Stimulated activated naive CD8-positive, alpha-beta T cell treated with anti-CD3 and anti-CD28 coated beads, Interleukin-15, amount 100 ng/mL, for 72 hours (primary cell): ENCODE data around the gene CEMIP.
A peak's percentile ranks its signal among the peaks of the same experiment; 100 is the strongest.

Experiments used
- ATAC-seq: fragments of 150-1000 bp; cut with Tn5 transposase; 2 replicates; pipeline ENCODE4 v1.10.0; 2021; ENCODE audit warnings: mild to moderate bottlenecking, moderate library complexity
- DNase-seq, 2 donors: peaks; one replicate each; pipeline ENCODE4 v3.0.0; 2021 to 2022
- H3K27ac Mint-ChIP-seq, 2 donors: one replicate each; pipeline ENCODE4 v1.8.0; 2022; ENCODE audit warnings: mild to moderate bottlenecking in 2 of 2, mixed read lengths in 2 of 2, moderate library complexity in 2 of 2
- H3K27me3 Mint-ChIP-seq: one replicate; pipeline ENCODE4 v1.8.0; 2022; ENCODE audit warnings: mixed read lengths
- H3K4me1 Mint-ChIP-seq: one replicate; pipeline ENCODE4 v1.8.0; 2022; ENCODE audit warnings: mild to moderate bottlenecking, mixed read lengths
- H3K4me3 Mint-ChIP-seq, 2 donors: one replicate each; pipeline ENCODE4 v1.8.0; 2022; ENCODE audit warnings: mild to moderate bottlenecking in 2 of 2, mixed read lengths in 2 of 2, moderate library complexity in 1 of 2
- H3K9me3 Mint-ChIP-seq, 2 donors: one replicate each; pipeline ENCODE4 v1.8.0; 2022; ENCODE audit warnings: mixed read lengths in 2 of 2

Gene CEMIP

GRCh38 chr15:80923668-80924067 is 144.5 kb downstream of the CEMIP start:
- Mint-ChIP-seq H3K4me3 (no peak overlapping the region), H3K27ac (no peak overlapping the region), H3K27me3 (no peaks in the 10 kb centered on the region), H3K4me1 (peaks cover 32% of the 10 kb centered on the region), H3K9me3 (no peaks in the 10 kb centered on the region)
- no peak for DNase-seq
- no peak for ATAC-seq

DNA sequence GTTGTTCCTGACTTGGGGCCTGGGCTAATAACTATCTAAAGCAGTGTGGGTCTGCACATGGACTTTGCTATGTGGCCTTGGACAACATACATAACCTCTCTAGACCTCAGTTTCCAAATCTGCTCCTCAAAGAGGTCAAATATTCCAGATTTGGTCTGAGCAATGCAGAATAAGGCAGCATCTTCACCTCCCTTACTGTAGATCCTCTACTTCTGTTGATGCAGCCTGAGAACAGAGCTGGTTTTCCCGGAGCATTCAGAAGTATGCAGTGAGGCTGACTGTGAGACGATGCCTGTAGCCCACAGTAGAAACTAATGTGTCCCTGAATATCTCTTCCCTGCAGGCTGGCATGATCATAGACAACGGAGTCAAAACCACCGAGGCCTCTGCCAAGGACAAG is 145.1 kb downstream of the CEMIP start:
- H3K27me3 Mint-ChIP-seq: no peaks in the 10 kb centered on the region
- H3K27ac Mint-ChIP-seq: no peak overlapping the region
- no peaks in the 10 kb centered on the region for H3K9me3 Mint-ChIP-seq
- no peak for ATAC-seq
- no peak for DNase-seq
- H3K4me1 Mint-ChIP-seq: peaks cover 32% of the 10 kb centered on the region
- H3K4me3 Mint-ChIP-seq: no peak overlapping the region

GRCh38 chr15:80925597-80926059 is 146.5 kb downstream of the CEMIP start:
- Mint-ChIP-seq H3K9me3 (no peaks in the 10 kb centered on the region), H3K4me1 (peaks cover 22% of the 10 kb centered on the region), H3K27me3 (no peaks in the 10 kb centered on the region), H3K4me3 (no peak overlapping the region), H3K27ac (no peak overlapping the region)
- DNase-seq (no peak), ATAC-seq (no peak)

DNA sequence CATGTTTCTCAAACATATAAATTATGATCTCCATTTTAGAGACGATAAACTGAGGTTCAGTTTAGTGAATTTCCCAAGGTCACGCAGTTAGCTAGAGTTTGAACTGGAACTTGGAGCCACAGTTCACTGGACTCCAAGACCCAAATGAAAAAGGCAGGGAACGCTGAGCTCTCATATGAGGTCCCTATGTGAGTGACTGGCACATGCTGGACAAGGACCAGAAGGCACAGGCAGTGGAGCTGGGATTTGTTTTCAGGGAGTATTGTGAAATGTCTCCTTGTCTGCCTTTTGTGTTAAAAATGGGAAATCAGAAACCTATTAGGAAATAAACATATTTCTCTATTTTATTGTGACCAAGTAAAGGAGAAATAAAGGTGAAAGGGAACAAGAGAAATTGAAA is 147.0 kb downstream of the CEMIP start:
- peaks cover 17% of the 10 kb centered on the region for H3K4me1 Mint-ChIP-seq
- no peaks in the 10 kb centered on the region for H3K9me3 Mint-ChIP-seq
- H3K27ac Mint-ChIP-seq: peak overlapping the region in 1 of 2 donors; percentile 9
- no peak for ATAC-seq
- H3K27me3 Mint-ChIP-seq: no peaks in the 10 kb centered on the region
- DNase-seq: no peak
- H3K4me3 Mint-ChIP-seq: no peak overlapping the region

DNA sequence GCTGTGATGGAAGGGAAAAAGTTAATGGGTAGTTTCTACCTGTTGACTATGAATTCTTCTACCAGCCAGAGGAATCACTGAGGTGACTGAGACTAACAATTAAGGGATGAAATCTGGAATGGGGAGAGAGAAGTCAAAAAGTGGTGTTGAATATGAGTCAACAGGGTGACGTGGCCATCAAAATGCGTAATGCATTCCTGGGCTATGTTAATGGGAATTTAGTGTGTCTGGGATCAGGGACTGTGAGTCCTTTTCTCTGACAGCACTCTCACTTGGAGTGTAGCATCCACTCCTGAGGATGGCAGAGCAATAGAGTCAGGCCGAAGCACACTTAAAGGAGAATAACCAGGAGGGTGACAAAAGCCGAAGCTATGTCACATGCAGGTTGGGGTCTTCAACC is 150.1 kb downstream of the CEMIP start:
- no peak for ATAC-seq
- no peak overlapping the region for H3K27ac Mint-ChIP-seq
- no peak for DNase-seq
- H3K27me3 Mint-ChIP-seq: no peaks in the 10 kb centered on the region
- no peak overlapping the region for H3K4me3 Mint-ChIP-seq
- H3K9me3 Mint-ChIP-seq: no peaks in the 10 kb centered on the region
- no peaks in the 10 kb centered on the region for H3K4me1 Mint-ChIP-seq

DNA sequence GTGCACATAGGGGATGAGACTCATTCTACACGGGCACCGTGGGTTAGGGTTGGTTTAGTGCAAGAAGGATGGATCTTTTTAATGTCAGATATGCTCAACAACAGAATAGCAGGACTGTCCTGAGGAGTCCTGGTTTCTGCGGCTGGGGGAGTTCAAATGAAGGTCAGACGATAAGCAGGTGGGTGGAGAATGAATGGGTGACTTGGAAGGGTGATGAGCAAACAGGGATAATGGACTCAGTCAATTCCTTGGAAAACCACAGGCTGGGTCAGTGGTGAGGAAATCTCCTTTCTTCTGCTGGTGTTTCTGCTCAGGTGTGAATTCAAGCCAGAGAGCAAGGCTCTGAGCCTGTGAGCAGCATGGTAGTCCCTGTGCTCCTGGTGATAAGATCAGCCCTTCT is 150.5 kb downstream of the CEMIP start:
- no peak overlapping the region for H3K27ac Mint-ChIP-seq

GRCh38 chr15:80931191-80931590 is 152.0 kb downstream of the CEMIP start:
- peaks cover 8% of the 10 kb centered on the region for H3K4me1 Mint-ChIP-seq
- no peaks in the 10 kb centered on the region for H3K9me3 Mint-ChIP-seq
- no peaks in the 10 kb centered on the region for H3K27me3 Mint-ChIP-seq
- no peak overlapping the region for H3K27ac Mint-ChIP-seq
- DNase-seq (no peak), ATAC-seq (no peak)
- no peak overlapping the region for H3K4me3 Mint-ChIP-seq

More for the DNA sequence above, 150.5 kb downstream of the CEMIP start:
- ATAC-seq (no peak), DNase-seq (no peak)
- Mint-ChIP-seq H3K27me3 (no peaks in the 10 kb centered on the region), H3K4me3 (no peak overlapping the region), H3K4me1 (peaks cover 4% of the 10 kb centered on the region), H3K9me3 (no peaks in the 10 kb centered on the region)

- peaks cover 8% of the 10 kb centered on the region for H3K4me1 Mint-ChIP-seq
- no peaks in the 10 kb centered on the region for H3K27me3 Mint-ChIP-seq
- H3K27ac Mint-ChIP-seq: no peak overlapping the region
- no peak overlapping the region for H3K4me3 Mint-ChIP-seq
- no peak for ATAC-seq
- H3K9me3 Mint-ChIP-seq: no peaks in the 10 kb centered on the region
- DNase-seq: no peak
Measured at GRCh38 chr15:80931721-80932512, 152.7 kb downstream of the CEMIP start.

GRCh38 chr15:80932513-80932815 is 153.3 kb downstream of the CEMIP start:
- H3K27me3 Mint-ChIP-seq: no peaks in the 10 kb centered on the region
- H3K9me3 Mint-ChIP-seq: no peaks in the 10 kb centered on the region
- no peak overlapping the region for H3K27ac Mint-ChIP-seq
- no peak for DNase-seq
- peaks cover 8% of the 10 kb centered on the region for H3K4me1 Mint-ChIP-seq
- ATAC-seq: no peak
- no peak overlapping the region for H3K4me3 Mint-ChIP-seq

DNA sequence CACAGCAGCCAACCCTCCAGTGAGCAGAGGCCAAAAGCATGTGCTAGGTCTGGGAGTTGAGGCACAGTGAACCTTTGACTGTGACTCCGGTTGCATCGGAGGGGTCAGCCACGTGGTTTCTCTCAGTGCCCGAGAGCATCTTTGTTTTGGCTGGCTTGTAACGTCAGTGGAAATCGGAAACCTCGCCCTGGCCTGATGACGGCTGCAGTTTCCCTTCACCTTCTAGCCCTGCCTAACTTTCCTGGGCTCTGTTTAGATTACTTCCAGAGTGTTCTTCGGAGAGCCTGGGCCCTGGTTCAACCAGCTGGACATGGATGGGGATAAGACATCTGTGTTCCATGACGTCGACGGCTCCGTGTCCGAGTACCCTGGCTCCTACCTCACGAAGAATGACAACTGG is 153.8 kb downstream of the CEMIP start:
- Mint-ChIP-seq H3K9me3 (no peaks in the 10 kb centered on the region), H3K4me3 (no peak overlapping the region), H3K27me3 (no peaks in the 10 kb centered on the region), H3K4me1 (peaks cover 8% of the 10 kb centered on the region), H3K27ac (no peak overlapping the region)
- ATAC-seq (no peak), DNase-seq (no peak)

- Mint-ChIP-seq H3K4me1 (peaks cover 8% of the 10 kb centered on the region), H3K4me3 (no peak overlapping the region), H3K27ac (peak overlapping the region in 1 of 2 donors; percentile 28), H3K27me3 (no peaks in the 10 kb centered on the region), H3K9me3 (no peaks in the 10 kb centered on the region)
- no peak for DNase-seq
- no peak for ATAC-seq
Measured at GRCh38 chr15:80934761-80935221, 155.6 kb downstream of the CEMIP start.

GRCh38 chr15:80936288-80937078 is 157.3 kb downstream of the CEMIP start:
- DNase-seq (no peak), ATAC-seq (no peak)
- no peak overlapping the region for H3K4me3 Mint-ChIP-seq
- no peaks in the 10 kb centered on the region for H3K9me3 Mint-ChIP-seq
- peaks cover 8% of the 10 kb centered on the region for H3K4me1 Mint-ChIP-seq
- no peak overlapping the region for H3K27ac Mint-ChIP-seq
- no peaks in the 10 kb centered on the region for H3K27me3 Mint-ChIP-seq

DNA sequence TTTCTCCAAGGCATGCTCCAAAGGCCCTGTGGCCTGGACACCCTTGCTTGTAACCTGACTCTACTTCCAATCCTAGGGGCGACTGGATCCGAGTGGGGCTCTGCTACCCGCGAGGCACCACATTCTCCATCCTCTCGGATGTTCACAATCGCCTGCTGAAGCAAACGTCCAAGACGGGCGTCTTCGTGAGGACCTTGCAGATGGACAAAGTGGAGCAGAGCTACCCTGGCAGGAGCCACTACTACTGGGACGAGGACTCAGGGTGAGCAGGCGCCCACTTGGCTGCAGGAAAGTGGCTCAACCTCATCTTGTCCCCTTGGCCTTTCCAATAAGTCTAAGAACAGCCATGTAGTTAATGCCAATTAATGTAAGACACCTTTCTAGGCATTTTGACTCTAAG is 158.5 kb downstream of the CEMIP start:
- Mint-ChIP-seq H3K4me3 (no peak overlapping the region), H3K9me3 (no peaks in the 10 kb centered on the region), H3K27me3 (no peaks in the 10 kb centered on the region), H3K4me1 (peaks cover 8% of the 10 kb centered on the region), H3K27ac (no peak overlapping the region)
- DNase-seq: no peak
- ATAC-seq: no peak

GRCh38 chr15:80939216-80939615 is 160.0 kb downstream of the CEMIP start:
- Mint-ChIP-seq H3K4me3 (no peak overlapping the region), H3K27ac (no peak overlapping the region), H3K9me3 (no peaks in the 10 kb centered on the region), H3K4me1 (peaks cover 8% of the 10 kb centered on the region), H3K27me3 (no peaks in the 10 kb centered on the region)
- ATAC-seq (no peak), DNase-seq (no peak)

DNA sequence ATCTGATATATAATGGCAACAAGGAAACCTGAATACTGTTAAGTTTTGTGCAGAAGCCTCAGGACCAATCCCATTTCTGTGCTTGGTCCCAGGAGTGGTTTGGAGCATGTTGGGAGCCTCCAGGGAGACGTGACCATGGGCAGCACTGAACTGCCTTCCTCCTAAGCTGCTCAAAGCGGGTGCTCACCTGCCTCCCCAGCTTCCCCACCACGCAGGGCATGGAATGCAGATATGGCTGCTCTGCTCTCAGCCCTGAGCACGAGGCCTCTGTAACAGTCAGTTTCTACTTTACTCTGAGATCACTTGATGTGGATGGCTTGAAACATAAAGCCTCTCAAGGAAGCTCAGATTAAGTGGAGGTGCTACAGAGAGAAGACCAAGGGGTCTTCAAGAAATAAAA is 161.2 kb downstream of the CEMIP start:
- H3K27ac Mint-ChIP-seq: peak overlapping the region in 1 of 2 donors; percentile 27
- no peak overlapping the region for H3K4me3 Mint-ChIP-seq
- H3K9me3 Mint-ChIP-seq: no peaks in the 10 kb centered on the region
- H3K27me3 Mint-ChIP-seq: no peaks in the 10 kb centered on the region
- DNase-seq: no peak
- no peak for ATAC-seq
- no peaks in the 10 kb centered on the region for H3K4me1 Mint-ChIP-seq

GRCh38 chr15:80940851-80941250 is 161.7 kb downstream of the CEMIP start:
- H3K27ac Mint-ChIP-seq: no peak overlapping the region
- ATAC-seq (no peak), DNase-seq (no peak)
- no peaks in the 10 kb centered on the region for H3K4me1 Mint-ChIP-seq
- no peaks in the 10 kb centered on the region for H3K9me3 Mint-ChIP-seq
- H3K27me3 Mint-ChIP-seq: no peaks in the 10 kb centered on the region
- H3K4me3 Mint-ChIP-seq: no peak overlapping the region
